Heart right ventricle (tissue), 16 donors: ENCODE measurements around the gene NDUFB2. TPM values are rescaled to one million over a fixed set of nuclear protein-coding genes. Genes with fewer than 3 reads are reported as not detected.
"Not testable (repeated sequence)": the region's sequence is repeated elsewhere in the genome, so short reads cannot be mapped to it uniquely, and the experiment has no call there.

Experiments
- ATAC-seq, 8 donors: fragments of 200-7000 bp; cut with Tn5 transposase; one replicate each; pipeline ENCODE4 v1.9.1; 2020; ENCODE audit warnings: mild to moderate bottlenecking in 8 of 8, moderate library complexity in 8 of 8, moderate number of reproducible peaks in 1 of 8
- DNase-seq, 2 donors: peaks; one replicate each; pipeline ENCODE4 v3.0.0-alpha.2; 2020
- H3K27ac ChIP-seq, 10 donors: fragments of 200-600 bp; sonication (generic) in 2 of 10; one replicate each; pipeline versions ENCODE4 v1.5.0 to v1.8.0; 2020 to 2022; ENCODE audit warnings: mild to moderate bottlenecking in 3 of 10
- H3K27me3 ChIP-seq, 7 donors: fragments of 200-600 bp; one replicate each; pipeline ENCODE4 v1.8.0; 2021 to 2022; ENCODE audit warnings: mild to moderate bottlenecking in 2 of 7
- H3K36me3 ChIP-seq, 9 donors: fragments of 200-600 bp; sonication (generic) in 1 of 9; one replicate each; pipeline versions ENCODE4 v1.5.0 to v1.8.0; 2020 to 2022; ENCODE audit warnings: mild to moderate bottlenecking in 2 of 9
- H3K4me1 ChIP-seq, 9 donors: fragments of 200-600 bp; sonication (generic) in 1 of 9; one replicate each; pipeline versions ENCODE4 v1.5.0 to v1.8.0; 2020 to 2022; ENCODE audit warnings: mild to moderate bottlenecking in 4 of 9
- H3K4me3 ChIP-seq, 10 donors: fragments of 200-600 bp; sonication (generic) in 2 of 10; one replicate each; pipeline versions ENCODE4 v1.5.0 to v1.8.0; 2020 to 2022; ENCODE audit warnings: mild to moderate bottlenecking in 7 of 10, moderate library complexity in 2 of 10
- H3K9me3 ChIP-seq, 11 donors: fragments of 200-600 bp in 10 of 11; sonication (generic) in 2 of 11; one replicate each; pipeline versions ENCODE4 v1.5.0 to v1.8.0; 2013 to 2022; ENCODE audit warnings: mild to moderate bottlenecking in 2 of 11, control low read depth in 1 of 11, moderate library complexity in 1 of 11
- WGBS, 2 donors: extraction: QIAGEN DNeasy Blood & Tissue Kit; methylation state at CpG; one replicate each; pipeline ENCODE4 v1.1.7; 2013; ENCODE audit warnings: inconsistent platforms in 1 of 2; 5-methylcytosine and 5-hydroxymethylcytosine counted together
- intact Hi-C, 10 donors: fragments of 100-400 bp; cut with DNase I; formaldehyde crosslinking; loops; one replicate each; pipeline versions ENCODE4 v1.11.1 to v1.14.2; 2022
- polyA plus RNA-seq, 2 donors: library from polyadenylated mRNA; stranded (reverse); fragments of 200-250 nt; gene quantifications; one replicate each; pipeline ENCODE4 v1.2.3, GENCODE V29; 2013
- total RNA-seq, 10 donors: library from RNA; stranded (reverse); fragmentation: NEBNext Ultra II Directional in 3 of 10; extraction: Animal tissue kit (Norgen Biotek cat#: 25700) in 3 of 10; gene quantifications; one replicate each; pipeline versions ENCODE4 v1.2.1 to v1.2.4, GENCODE V29; 2021 to 2023
- TF ChIP-seq, protein P1 (sequence below), 9 donors: fragments of 200-600 bp; sonication (generic) in 2 of 9; IDR thresholded peaks; one replicate each; pipeline versions ENCODE4 v1.5.0 to v1.8.0; 2021 to 2022; ENCODE audit warnings: antibody characterized with exemption in 9 of 9, mild to moderate bottlenecking in 5 of 9, moderate library complexity in 1 of 9
- donor health status: Arrhythmogenic right ventricular cardiomyopathy.
- donor health status: ischemic (EF 13 %, LVEDD 7.1; RV severe dilation, severe dysfunction).
- donor health status: healthy with polysubstance abuse.
- donor health status: DM: no; HTN: yes; CAD: no.
- donor health status: DM: no; HTN: no; CAD: no.
- donor health status: ischemic (EF 25% LVEDD 6.9; RV normal size, moderate dysfunction).
- donor health status: ischemic (EF 25% LVEDD 5.7; RV mildly dilated, moderate dysfunction).
- donor health status: healthy.
- donor health status: DM: yes; HTN: yes; CAD: no.
- donor health status: Ischemic cardiomyopathy.
- donor health status: ischemic (EF 35%, LVEDD 5.7; RV mildly dilated, moderate dysfunction).
- donor health status: nonischemic (EF 11% LVEDD 7.7; RV severe dilation, severe dysfunction).
- donor health status: DM: yes; HTN: yes; CAD: no.
- donor health status: PGD.
- donor health status: ischemic (EF 29% LVEDD 5.4; RV normal size, mild dysfunction).
- donor health status: nonischemic (EF 23%, LVEDD 6.1; RV moderate dilation, normal function).

NDUFB2 gene
- total and polyA plus RNA-seq, 12 donors: 211 to 876 (median 653) TPM

DNA sequence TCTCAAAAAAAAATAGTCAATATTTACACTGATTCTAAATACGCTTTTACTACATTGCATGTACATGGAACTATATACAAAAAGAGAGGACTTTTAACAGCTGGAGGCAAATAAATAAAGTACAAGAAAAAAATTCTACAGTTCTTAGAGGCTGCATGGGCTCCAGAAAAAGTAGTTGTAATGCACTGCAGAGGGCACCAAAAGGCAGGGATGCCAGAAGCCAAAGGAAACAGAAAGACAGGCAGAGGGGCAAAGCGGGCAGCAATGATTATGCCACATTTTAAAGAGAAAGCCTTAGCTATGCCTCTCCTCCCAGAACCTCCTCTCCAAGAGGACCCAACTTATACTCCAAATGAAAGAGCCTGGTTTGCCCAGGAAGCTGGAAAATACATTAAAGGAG, 35.4 kb upstream of the NDUFB2 start:
- no peaks in the 10 kb centered on the region for H3K9me3 ChIP-seq
- H3K4me3 ChIP-seq: no peak overlapping the region
- peaks cover 0 to 3% (median 0%) of the 10 kb centered on the region in 7 donors for H3K27me3 ChIP-seq
- no peak for ATAC-seq
- intact Hi-C loops: no loop called here
- TF ChIP-seq, protein P1, sequence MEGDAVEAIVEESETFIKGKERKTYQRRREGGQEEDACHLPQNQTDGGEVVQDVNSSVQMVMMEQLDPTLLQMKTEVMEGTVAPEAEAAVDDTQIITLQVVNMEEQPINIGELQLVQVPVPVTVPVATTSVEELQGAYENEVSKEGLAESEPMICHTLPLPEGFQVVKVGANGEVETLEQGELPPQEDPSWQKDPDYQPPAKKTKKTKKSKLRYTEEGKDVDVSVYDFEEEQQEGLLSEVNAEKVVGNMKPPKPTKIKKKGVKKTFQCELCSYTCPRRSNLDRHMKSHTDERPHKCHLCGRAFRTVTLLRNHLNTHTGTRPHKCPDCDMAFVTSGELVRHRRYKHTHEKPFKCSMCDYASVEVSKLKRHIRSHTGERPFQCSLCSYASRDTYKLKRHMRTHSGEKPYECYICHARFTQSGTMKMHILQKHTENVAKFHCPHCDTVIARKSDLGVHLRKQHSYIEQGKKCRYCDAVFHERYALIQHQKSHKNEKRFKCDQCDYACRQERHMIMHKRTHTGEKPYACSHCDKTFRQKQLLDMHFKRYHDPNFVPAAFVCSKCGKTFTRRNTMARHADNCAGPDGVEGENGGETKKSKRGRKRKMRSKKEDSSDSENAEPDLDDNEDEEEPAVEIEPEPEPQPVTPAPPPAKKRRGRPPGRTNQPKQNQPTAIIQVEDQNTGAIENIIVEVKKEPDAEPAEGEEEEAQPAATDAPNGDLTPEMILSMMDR (IDR thresholded peaks at IDR 0.05): peak in 1 of 9 donors; percentile 7
- no peak overlapping the region for H3K27ac ChIP-seq
- H3K4me1 ChIP-seq: peaks cover 0 to 17% (median 12%) of the 10 kb centered on the region in 9 donors
- DNase-seq: no peak
- 73 to 76% methylated on average over 2 of the region's 2 CpGs for WGBS, 2 donors
- no peaks in the 10 kb centered on the region for H3K36me3 ChIP-seq

DNA sequence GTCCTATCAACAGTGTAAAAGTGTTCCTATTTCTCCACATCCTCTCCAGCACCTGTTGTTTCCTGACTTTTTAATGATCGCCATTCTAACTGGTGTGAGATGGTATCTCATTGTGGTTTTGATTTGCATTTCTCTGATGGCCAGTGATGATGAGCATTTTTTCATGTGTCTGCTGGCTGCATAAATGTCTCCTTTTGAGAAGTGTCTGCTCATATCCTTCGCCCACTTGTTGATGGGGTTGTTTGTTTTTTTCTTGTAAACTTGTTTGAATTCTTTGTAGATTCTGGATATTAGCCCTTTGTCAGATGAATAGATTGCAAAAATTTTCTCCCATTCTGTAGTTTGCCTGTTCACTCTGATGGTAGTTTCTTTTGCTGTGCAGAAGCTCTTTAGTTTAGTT, 33.6 kb upstream of the NDUFB2 start:
- not testable (repeated sequence) for ATAC-seq
- 93 to 96% methylated on average over 1 of the region's 2 CpGs for WGBS, 2 donors

DNA sequence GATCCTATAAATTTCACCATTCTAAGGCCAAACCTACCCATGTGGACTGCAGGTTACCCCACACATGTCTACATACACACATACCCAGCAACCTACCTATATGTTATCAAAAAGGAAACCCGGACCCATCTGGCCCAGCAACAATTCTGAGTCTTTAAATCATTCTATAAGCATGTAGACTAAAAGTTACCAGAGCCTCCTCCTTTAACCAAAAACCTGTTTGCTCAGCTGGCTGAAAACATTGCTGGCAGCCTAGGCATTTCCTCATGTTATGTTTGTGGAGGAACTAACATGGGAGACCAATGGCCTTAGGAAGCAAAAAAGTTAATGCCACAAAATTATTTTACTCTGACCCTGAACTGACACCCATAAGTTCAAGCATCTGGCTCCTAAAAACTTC, 29.0 kb upstream of the NDUFB2 start:
- TF ChIP-seq, protein P1 (IDR thresholded peaks at IDR 0.05): no peak
- DNase-seq (no peak), ATAC-seq (no peak)
- H3K27ac ChIP-seq: no peak overlapping the region
- H3K4me3 ChIP-seq: no peak overlapping the region
- H3K4me1 ChIP-seq: peaks cover 0 to 7% (median 5%) of the 10 kb centered on the region in 9 donors
- no peaks in the 10 kb centered on the region for H3K36me3 ChIP-seq
- intact Hi-C loops: no loop called here
- H3K27me3 ChIP-seq: no peaks in the 10 kb centered on the region
- no peaks in the 10 kb centered on the region for H3K9me3 ChIP-seq
- 75 to 100% methylated on average over 1 of the region's 1 CpG for WGBS, 2 donors

More for the DNA sequence above, 33.6 kb upstream of the NDUFB2 start:
- DNase-seq, H3K4me3 ChIP-seq, H3K27me3 ChIP-seq, H3K4me1 ChIP-seq, H3K36me3 ChIP-seq, intact Hi-C loops, H3K9me3 ChIP-seq, H3K27ac ChIP-seq: not testable (repeated sequence)

DNA sequence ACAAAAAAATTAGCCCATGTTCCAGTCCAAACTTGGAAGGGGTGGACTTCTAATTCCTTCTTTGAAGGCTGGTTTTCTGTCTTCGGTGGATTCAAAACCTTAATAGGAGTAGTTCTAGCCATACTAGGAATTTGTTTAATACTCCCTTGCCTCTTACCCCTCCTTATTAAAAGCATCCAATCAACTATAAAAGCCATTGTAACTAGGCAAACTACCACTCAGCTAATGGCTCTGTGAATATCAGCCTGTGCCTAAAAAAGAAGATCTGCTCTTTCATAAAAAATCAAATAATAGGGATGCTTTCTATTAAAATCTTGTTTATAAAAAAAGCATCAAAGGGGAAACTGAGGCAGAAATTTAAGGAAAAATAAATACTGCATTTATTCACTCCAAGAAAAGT, 27.9 kb upstream of the NDUFB2 start:
- TF ChIP-seq, protein P1 (IDR thresholded peaks at IDR 0.05): no peak
- no peaks in the 10 kb centered on the region for H3K9me3 ChIP-seq
- 89 to 100% methylated on average over 1 of the region's 1 CpG for WGBS, 2 donors
- H3K4me3 ChIP-seq: no peak overlapping the region
- no peaks in the 10 kb centered on the region for H3K27me3 ChIP-seq
- H3K4me1 ChIP-seq: peaks cover 0 to 13% (median 10%) of the 10 kb centered on the region in 9 donors
- ATAC-seq (no peak), DNase-seq (no peak)
- intact Hi-C loops: no loop called here
- H3K27ac ChIP-seq: no peak overlapping the region
- no peaks in the 10 kb centered on the region for H3K36me3 ChIP-seq

DNA sequence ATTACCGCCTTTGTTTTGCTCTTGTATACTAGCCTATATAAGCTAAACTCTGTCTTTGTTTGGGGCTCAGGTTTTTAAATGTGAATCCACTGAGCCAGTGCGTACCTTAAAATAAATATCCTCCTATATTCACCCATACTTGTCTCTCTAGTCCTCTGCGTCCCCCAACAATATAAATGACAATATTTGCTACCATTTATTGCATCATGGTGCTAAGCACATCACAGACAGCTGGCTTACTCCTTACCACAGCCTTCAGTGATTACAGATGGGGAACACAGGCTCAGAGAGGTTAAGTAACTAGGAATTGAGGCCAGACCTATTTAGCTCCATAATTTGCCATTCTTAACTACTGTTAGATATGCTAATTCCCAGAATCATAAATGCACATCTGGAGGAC, 27.2 kb upstream of the NDUFB2 start:
- Histone ChIP-seq H3K36me3 (no peaks in the 10 kb centered on the region), H3K9me3 (no peaks in the 10 kb centered on the region), H3K4me1 (peaks cover 0 to 20% (median 17%) of the 10 kb centered on the region in 9 donors), H3K4me3 (no peak overlapping the region), H3K27me3 (no peaks in the 10 kb centered on the region), H3K27ac (no peak overlapping the region)
- no peak for ATAC-seq
- TF ChIP-seq, protein P1 (IDR thresholded peaks at IDR 0.05): no peak
- intact Hi-C loops: no loop called here
- WGBS, 2 donors: 92 to 96% methylated on average over 3 of the region's 3 CpGs
- DNase-seq: no peak

DNA sequence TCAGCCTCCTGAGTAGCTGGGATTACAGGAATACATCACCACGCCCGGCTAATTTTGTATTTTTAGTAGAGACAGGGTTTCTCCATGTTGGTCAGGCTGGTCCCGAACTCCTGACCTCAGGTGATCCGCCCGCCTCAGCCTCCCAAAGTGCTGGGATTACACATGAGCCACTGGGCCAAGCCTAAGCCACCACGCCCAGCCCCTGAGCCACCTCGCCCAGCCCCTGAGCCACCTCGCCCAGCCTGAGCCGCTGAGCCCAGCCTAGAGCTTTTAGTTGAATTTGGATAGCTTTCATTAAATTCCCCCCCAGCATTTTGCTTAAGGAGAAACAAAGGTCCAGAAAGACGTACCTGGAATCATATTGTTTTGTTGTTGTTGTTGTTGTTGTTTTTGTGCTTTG, 26.6 kb upstream of the NDUFB2 start:
- 93 to 94% methylated on average over 10 of the region's 10 CpGs for WGBS, 2 donors
- H3K4me3 ChIP-seq, H3K27me3 ChIP-seq, H3K9me3 ChIP-seq, ATAC-seq, DNase-seq, H3K36me3 ChIP-seq, H3K27ac ChIP-seq: not testable (repeated sequence)
- intact Hi-C loops: loop anchor here in 4 of 10 donors (10.0 kb wide), 1 partner anchor 345 kb away; the partner anchor contains the start of gene MRPS33 (in 4 of the 4)
- peaks cover 0 to 25% (median 22%) of the 10 kb centered on the region in 9 donors for H3K4me1 ChIP-seq
